NCI-H146 (cell line): ENCODE results near the gene DUSP7.

ENCODE experiments used
- DNase-seq: peaks from one replicate; lab custom pipeline; 2025; lab: John Stamatoyannopoulos, UW

Gene DUSP7

DNA sequence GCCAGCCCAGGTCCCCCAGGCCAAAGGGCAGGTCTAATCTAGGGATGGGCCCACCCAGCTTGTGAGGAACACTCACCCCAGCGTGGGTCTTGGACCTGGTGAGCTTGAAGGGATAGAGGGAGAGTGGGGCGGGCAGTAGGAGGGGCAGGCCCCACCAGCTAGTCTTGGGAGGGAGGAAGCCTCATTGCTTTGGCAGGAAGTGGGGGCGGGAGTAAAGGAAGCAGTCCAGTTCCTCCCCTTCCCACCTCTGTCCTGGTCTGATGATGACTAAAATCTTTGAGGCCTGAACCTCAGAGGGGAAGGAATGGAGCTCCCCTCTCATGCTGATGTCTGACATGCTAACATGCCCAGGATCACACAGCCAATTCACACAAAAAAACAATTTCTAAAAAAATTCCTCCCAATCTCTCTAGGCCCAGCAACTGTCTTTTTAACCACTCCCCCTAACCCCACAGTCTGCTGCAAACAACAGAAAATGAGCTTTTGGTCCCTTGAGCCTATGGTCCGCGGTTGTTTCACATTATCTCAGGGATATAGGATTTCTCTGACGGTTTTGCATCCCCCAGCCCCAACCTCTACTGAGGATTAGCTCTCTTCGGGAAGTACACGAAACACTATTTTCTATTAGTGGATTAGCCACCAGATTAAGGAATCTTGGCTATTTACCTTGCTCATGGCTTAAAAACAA lies 30.7 kb upstream of the DUSP7 start:
- DNase-seq: no peak

DNA sequence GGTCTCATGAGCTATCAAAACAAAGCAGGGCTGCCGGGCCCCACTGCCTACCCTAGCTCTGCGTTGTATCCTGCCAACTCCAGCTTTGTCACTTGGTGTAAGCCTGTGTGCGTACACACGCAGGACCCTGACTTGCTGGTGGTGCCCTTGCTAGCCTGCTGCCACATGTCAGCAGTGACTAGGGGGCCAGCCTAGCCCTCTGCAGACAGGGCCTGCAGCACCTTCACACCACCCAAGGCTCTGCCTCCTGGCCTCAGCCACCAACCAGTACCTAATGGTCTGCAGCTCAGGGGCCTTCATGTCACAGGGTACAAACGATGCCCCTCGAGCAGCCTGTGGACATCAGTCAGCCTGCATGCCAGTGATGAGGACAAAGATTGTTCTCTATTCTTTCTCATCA lies 30.1 kb upstream of the DUSP7 start:
- DNase-seq: no peak

DNA sequence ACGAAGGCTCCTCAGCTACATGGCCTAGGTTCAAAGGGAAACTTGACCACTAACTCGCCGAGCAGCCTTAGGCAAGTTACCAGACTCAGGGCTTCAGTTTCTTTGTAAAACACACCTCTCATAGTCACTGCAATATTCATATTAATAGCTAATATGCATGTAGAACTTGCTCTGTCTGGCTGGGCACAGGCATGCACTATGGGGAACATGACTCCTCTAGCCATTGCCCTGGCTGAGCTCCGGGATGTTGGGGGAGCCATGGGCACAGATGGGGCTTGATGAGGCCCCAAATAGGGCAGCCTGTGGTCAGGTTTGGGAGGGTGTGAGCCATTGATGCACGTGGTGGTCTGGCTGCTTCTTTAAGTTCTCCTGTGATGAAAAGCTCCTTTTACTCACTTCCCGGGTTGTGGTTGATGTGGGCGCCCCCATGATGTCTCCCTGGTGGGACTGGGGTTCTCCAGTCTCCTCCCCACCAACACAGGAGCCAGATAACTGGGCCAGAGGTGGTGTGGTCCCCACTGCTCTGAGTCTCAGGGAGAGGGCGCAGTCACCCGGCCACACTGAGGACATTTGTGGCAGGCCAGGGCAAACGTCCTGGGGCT lies 29.4 kb upstream of the DUSP7 start:
- DNase-seq: no peak

DNA sequence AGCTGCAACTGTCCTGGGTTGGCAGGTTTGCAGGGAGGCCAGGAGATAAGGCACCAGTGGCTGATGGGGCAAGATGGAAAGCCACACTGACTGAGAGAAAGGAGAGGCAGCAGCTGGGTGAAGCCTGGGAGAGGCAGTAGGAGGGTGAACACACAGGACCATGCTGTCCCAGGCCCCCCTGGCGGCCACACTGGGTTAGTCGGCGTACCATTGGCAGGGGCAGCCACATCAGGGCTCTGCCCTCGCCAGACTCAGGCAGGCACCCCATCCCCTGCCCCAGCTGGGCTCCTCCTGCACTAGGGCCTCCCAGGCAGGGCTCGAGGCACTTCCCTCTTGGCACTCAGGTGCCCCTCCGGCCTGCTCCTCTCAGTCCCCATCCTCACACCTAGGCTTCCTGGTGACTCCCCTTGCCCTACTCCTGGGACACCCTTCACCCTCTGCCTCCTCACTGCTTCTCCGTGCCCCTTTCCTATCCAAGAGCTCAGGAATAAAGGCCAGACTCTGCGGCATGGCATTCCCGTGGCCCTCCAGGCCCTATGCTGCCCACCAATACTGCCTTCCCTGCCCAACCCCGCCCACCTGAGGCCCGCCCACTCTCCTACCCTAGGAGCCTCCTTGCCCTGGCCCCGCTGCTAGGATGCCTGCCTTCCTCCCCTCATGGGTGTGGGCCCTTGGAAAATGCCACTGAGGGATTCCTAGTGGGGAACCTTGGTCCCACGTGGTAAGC lies 28.7 kb upstream of the DUSP7 start:
- DNase-seq: no peak

DNA sequence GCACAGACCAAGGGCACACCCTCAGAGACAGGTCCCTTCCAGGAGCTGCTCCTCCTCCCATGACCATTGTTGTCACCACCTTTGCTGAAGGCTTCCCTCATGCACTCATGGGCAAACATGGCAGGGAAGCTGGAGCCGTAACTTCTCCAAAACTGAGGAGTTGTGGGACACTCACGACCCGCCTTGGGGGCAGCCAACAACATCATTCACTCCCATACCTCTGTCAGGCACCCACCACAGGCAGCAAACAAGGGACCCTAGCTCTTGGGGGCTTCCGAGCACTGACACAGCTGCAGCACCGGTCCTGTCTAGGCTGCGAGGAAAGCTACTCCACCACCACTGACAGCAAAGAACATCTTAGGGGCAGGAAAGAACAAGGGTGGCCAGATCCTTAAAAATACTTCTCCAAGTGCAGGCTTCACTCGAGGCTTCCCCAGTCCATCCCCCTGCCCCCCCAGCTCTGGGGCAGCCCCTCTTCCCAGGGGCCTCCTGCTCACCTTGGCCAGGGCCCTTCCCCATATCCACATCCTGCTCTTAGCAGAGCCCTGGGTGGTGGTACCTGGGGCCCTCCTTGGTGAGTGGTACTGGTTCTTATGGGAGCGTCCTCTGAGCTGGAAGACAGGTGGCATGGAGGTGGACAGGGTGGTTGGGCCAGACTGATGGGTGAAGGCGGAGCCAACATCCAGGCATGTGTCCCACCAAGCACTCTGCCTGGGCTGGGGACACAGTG lies 28.0 kb upstream of the DUSP7 start:
- DNase-seq: no peak

DNA sequence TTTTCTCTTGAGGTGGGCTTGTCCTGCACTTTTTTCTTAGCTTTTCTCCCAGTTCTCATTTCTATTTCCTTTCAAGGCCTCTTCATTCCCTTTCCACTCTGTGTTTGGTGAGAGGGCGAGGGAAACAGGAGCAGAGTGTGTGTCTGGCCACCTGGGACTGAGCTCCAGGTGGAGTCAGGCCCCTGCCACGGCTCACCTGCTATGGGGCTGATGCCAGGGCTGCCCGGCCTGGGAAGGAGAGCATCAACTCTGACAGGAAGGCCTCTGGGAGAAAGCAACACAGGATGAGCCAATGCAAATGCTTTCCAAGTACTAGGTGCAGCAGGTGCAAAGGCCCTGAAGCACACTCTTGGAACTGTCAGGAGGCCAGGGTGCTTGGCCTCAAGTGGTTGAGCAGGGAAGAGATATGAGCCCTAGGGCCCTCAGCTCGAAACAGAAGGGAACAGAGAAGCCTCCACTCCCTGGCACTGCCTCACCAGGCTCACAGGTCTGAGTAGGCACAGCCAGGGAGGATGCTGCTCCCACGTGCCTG lies 27.3 kb upstream of the DUSP7 start:
- DNase-seq: no peak

DNA sequence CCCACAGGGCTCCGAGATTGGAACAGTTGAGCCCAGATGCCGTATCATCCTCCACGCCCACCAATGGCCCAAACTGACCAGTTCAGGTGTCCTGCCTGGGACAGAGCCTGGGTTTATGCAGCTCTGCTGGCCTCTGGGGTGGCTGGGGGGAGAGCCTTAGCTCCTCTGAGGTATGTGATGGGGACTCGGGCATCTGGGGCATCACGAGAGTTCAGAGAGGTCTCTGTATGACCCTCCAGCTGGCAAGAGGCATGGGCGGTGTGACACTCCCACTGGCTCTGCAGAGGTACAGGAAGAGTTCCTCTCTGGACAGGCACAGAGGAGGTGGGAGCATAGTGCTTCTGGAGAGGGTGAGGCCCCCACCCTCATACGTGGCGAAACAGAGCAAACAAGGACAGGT lies 26.6 kb upstream of the DUSP7 start:
- no peak for DNase-seq

DNA sequence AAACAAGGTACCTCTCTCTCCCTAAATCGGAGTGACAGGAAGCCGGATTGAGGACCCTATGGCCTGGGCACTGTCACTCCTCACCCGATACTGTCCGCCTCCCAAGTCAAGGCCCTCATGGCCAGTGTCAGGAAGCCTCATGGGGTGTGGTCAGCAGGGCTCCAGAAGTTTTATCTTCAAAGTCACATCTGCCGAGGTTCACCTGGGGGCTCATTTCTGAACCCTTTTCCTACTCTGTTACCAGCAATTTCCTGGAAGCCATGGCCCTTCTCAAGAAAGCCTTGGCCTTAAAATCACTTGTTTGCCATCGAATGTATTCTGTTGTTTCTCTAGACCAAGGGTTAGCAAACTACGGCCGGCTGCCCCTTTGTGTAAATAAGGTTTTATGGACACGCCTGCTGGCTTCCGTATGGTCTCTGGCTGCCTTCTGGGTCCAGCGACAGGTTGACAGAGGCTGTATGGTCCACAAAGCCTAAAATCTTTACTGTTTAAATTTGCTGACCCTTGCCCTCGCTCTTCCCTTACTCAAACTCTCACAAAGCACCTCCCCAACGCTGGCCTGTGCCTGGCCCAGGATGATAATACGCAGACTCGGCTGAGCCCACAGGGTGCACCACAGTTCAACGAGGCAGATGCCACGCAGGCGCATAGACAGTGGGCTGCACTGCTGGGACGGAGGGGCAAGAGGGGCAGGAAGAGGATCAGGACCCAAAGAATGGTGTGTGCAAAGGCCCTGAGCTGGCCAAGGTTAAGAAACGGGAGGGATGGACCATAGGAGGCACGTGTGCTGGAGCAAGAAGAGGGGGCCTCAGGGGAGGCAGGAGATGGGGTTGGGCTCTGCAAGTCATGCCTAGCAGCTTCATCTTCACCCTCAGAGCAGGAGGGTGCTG lies 24.7 kb upstream of the DUSP7 start:
- no peak for DNase-seq

DNA sequence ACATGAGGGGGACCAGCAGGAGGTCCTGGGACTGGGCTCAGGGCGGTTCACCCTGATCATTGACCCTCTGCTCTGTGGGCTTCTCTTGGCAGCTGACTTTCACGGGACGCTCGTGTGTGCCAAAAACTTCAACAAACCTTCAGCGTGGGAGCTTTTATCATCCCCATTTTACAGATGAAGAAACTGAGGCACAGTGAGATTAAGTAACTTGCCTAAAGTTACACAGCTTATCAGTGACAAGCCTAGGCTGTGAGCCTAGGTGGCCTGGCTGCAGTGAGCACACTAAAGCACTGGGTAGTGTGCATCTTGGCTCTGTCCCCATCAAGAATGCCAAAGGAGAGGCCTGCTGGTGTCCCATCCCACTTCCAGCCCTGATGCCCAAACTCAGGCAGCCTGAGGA lies 23.6 kb upstream of the DUSP7 start:
- no peak for DNase-seq

DNA sequence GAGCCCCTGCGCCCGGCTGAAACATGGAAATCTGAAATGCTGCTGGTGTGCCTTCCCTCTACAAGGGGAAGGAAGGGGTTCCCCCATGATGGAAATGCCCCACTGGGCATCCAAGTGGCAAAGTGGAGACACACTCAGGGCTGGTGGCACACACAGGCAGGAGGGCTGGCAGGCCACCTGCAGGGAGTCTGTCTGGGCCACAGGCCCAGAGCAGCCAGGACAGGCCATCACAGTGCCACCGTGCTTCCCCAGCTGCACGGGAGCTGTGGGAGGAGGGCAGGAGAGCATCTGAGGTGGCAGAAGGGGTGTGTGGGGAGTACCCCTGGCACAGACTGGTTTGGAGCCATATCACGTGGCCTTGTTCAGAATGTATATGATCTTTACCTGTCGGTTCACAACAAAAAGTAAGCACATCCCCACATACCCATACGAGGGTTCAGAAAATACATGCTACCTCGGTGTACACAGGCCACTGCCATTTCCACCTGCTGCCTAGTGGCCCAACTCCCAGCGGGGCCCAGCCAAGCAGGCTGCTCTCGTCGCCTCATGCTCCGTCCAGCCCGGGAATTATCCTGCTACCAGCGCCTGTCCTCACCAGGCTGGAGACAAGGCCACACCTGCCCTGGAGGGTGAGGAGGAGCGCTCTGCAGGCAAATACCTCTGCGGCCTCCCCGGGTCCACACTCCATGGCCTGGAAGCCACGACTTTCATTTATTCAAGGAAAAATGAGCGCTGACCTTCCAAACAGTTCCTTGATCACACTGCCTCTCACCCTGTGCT lies 22.6 kb upstream of the DUSP7 start:
- no peak for DNase-seq

DNA sequence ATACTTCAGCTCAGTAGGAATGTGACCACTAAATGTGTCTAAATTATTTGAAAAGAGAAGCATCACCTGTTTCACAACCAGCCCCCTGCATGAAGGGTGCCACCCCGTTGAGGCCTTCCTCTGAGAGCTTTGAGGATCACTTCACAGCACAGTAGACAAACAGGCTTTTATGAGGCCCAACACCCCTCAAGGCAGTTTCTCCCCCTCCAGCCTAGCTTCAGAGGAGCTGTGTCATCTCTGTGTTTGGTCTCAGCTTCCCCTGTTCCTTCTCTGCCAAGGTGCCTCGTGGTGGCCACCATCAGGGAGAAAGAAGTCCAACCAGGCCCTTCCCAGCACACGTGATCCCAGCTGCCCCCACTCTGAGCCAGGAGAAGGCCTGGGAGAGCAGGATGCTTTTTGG lies 21.6 kb upstream of the DUSP7 start:
- DNase-seq: no peak

DNA sequence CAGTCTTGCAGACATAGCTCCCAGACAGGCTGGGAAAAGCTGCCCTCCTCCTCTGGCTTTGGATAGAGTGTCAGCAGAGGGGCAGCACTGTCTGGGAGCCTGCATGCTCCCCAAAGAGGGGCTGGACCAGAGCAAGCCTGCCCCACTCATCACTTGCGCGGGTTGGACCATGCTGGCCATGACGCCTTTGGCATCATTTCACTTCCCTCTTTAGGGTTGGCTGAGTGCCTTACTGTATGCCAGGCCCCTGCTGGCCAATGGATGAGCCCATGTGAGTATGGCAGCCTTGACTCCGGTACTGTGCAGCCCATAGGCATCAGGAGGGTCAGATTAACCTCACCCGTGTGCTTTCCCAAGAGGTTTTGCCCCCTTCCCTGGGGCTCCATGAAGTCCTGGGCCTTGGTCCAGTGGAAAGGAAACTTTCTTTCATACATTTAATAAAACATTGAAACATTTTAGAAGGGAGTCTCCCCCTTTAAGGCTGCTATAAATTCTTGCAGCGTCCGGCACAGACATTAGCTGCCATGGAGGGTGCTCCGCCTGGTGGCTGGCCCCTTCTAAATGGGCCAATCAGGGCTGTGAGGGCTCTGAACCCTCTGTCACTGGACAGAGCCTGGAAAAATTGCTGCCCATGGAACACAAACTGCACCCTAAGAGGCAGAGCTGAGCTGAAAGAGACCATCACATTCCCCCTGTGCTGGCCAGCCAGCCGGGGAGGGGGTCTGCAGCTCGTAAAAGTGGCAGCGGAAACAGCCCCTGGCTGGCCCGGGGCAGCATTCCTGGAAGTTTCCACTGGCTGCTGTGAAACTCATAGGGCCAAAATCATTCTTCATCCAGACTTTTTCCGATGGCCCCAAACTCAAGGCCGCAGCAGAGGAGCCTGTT lies 20.8 kb upstream of the DUSP7 start:
- no peak for DNase-seq

DNA sequence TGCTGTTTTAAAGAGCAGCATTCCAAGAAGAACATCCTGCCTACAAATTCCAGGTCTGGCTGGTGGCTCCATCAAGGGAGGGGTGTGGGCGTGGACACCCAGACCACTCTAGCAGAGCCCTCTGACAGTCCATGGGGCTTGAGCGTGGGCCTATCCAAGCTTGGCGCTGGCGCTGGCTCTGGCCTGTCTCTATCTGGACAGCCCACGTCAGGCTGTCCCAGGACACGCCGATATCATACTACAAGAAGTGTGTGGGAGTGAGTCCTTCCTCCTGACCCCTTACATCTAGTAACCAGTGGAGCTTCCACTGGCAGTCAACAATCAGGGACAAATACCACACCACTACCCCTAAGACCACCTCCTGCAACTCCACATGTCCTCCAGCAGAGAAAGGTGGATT lies 17.1 kb upstream of the DUSP7 start:
- DNase-seq: no peak

DNA sequence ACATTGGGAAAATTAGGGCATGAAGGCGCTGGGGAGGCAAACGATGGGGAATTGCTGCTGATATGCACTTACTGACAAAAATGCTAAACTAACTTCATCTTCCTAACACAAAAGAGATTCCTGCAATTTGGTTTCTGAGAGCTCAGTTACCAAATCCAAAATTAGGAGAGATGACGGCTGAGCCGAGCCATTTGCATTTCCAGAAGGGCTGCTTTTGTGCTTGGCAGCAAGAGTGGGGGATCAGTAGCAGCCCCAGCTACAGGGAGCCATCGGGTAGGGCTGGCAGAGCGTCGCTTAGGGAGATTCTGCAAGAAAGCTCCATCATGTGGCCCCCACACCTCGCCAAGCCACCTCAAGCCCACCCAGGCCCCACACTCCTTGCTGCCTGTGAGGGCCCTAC lies 16.1 kb upstream of the DUSP7 start:
- DNase-seq: no peak

DNA sequence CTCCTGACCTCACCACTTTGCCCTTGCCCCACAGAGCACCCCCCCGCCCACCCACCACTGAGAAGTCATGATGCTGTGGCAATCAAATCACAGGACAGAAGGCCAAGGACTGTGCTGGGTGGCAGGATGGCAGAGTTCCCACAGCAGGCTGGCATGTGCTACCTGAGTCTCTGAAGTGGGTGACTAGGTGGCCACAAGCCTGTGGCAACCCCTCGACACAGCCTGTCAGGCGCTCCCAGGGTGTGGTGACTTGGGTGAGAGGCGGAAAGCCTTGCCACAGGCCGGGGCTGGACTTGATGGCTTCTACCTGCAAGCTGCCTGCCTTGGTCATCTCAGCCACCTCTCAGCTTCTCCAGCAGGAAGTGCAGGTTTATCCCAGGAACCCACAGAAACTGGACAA lies 15.6 kb upstream of the DUSP7 start:
- DNase-seq: no peak

DNA sequence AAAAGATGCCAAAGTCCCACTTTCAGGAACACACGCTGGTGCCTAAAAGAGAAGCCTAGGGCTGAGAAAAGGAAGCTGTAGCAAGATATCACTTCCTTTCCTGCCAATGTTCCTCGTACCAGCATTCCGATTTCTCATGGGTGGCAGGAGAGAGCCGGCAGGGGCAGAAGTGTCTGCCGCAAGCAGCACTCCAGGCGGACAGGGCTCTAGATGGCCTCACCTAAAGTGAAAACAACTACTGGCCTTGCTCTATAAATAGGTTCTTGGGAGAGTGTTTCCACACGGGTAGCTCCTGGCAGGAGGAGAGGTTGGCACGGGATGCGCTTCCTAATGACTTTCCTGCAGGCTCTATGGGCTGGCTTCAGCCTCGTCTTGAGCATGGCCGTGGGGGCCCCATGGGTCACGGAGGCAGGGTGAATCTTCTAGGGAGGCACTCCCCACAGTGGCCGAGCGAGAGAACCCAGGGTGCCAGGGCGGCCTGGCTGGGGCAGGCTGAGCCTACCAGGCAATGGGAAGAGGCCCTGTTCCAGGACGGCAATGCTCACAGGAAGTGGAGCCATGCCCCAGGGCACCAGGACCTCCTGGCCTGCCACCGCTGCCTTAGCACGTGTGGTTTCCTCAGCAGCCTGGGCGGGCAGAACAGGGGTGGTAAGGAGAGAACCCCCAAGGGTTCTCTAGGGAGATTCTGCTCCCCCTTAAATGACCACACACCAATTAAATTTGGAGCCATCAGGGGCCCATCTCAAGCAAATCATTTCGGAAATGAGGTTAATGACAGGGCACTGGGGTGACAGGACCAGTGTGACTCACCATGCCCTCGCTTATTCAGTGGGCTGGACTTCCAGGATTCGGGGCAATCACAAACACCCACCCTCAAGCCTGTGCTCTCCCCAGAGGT lies 14.6 kb upstream of the DUSP7 start:
- no peak for DNase-seq

DNA sequence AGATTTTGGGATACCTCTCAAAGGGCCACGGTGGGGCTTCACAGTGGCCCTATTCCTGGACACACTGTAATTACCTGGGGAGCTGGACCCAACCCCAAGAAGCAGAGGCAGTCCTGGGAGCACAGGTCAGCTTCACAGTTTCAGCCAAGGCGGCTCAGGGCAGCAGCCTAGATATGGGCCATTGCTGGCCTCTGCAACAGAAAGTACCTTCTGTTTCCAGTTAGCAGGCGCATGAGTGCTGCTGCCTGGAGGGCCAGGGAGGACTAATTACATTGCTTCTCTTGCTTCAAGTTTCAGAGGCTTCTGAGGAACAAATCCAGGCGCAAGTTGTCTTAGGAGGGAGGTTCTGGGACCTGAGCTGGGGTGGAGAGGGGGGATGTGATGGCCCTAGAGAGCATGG lies 13.5 kb upstream of the DUSP7 start:
- DNase-seq: no peak

DNA sequence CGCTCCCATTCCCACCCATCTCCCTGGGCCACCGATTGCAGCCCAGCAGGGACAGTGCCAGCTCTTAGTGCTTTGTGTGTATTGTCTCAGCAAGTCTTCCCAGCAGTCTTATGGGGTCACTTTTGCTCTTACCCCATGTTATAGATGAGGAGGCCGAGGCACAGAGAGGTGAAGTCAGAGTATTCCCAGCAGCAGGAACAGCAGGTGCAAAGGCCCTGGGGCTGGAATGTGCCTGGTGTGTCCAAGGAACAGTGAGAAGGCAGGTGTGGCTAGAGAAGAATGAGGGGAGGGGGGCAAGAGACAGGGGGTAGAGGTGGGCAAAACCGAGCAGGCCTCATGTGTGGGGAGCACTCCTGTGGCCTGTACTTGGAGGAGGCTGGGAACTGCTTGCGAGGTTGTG lies 12.8 kb upstream of the DUSP7 start:
- no peak for DNase-seq

DNA sequence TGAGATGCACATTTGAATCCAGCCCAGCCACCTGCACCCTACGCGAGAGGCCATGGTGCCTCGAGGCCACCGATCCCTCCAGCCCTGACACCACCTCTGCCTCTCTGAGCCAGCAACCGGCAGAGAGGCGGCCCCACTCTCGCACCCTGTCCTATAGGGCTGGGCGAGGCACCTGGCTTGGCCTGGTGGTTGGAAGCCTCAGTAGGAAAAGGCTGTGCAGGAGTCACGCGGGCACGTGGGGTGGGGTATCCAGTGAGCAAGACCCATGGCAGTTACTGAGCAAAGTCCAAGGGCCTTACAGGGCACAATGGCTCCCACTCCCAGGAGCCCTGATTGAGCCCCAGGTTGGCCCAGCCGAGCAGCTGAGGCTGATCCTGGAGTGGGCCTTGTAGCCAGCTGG lies 12.4 kb upstream of the DUSP7 start:
- DNase-seq: no peak
